Stimulated activated CD4-positive, alpha-beta T cell treated with anti-CD3 and anti-CD28 coated beads, Interleukin-4, amount 100 ng/mL, for 48 hours (primary cell): Measurements from ENCODE around the gene NPHP4.

Experiments
- DNase-seq, 2 donors: peaks; one replicate each; pipeline ENCODE4 v3.0.0-alpha.2; 2020; ENCODE audit warnings: low read depth in 2 of 2

NPHP4 gene

DNA sequence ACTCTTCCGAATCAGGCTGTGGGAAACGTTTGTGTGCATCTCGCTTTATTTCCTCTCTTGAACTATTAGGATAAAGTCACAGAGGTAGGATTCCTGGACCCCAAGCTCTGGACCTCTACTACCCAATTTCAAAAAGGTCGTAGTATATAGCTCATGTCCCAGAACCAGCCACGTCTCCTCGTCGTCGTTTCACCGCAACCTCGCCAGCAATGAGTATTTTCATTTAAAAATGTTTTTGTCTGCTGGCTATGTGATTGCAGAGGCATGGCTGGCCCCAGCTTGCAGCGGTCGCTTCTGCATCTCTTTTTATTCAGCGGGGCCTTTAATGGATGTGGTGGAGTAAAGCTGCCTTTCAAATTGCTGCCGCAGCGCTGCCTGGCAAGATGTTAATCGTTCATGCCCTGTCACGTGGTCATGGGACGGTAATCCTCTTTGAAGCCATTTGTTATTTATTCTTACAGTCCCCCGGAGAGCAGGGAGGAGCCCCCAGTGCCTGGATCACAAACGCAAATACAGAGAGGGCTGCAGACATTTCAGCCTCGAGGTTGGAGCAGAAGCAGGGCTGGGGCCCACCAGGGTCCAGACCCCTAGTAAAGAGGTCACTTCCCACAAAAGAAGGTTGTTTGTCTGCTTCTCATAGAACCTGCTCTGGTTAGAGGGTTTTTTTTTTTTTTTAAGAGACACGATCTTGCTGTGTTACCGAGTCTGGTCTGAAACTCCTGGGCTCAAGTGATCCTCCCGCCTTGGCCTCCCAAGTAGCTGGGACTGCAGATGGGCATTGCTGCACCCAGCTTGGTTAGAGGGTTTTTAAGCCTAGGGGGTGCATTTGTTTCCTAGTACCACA is 11.6 kb upstream of the NPHP4 start:
- no peak for DNase-seq

DNA sequence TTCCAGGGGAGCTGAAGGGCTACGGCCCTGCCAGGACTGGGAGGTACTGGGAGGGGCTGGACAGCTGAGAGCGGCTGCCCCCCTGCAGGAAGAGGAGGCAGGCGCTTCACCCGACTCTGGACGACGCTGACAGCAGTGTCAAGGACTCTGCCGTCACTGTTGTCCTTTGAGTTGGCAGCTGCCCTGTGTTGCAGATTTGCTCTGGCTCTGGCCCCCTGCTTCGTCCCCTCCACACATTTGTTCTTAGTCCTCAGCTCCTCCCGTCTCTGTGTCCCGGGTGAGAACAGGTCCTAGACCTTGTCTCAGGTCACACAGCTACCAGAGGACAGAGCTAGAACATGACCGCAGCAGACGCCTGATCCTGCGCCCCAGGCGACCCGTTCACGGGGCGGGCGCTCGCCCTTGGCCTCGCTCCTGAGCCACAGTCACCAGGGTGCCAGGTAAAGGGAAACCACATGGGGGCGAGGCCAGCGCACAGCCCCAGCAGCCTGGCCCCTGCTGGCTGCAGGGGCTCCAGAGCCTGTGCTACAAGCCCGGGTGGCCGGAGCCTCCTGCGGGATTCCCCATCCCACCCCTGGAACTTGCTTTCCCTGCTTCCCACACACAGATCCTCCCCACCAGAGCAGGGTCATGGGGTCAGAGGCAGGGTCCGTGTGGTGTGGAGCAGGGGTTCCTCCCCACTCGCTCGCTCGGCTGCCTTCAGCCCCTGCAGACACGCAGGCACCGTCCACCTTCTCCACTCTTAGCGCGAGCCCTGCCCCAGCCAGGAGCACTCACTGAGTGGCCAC is 10.7 kb upstream of the NPHP4 start:
- DNase-seq, result no peak

DNA sequence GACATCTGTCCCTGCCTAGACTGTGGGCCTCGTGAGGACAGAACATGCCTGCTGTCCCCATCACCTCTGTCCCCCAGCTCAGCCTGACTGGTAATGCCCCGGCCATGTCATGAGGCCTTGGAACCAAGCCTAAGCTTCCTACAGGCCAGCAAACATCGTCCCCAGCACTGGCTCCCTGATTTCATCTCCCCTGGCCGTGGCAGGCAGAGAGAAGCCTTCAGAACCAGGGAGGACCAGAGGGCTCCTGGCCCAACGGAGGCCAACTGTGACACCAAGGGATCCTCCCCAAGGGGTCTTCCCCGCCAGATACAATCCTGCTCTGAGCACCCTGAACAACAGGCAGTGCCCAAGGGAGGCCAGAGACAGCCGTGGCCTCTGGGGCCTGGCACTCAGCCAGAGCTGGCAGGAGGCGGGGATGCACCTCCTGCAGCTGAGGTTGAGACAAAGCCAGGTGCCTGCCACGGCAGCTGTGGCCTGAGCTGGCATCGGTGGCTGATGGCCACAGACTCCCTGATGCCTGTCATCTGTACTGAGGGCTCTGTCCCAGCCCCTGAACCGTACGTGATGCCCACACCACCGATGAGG is 9.9 kb upstream of the NPHP4 start:
- no peak for DNase-seq

DNA sequence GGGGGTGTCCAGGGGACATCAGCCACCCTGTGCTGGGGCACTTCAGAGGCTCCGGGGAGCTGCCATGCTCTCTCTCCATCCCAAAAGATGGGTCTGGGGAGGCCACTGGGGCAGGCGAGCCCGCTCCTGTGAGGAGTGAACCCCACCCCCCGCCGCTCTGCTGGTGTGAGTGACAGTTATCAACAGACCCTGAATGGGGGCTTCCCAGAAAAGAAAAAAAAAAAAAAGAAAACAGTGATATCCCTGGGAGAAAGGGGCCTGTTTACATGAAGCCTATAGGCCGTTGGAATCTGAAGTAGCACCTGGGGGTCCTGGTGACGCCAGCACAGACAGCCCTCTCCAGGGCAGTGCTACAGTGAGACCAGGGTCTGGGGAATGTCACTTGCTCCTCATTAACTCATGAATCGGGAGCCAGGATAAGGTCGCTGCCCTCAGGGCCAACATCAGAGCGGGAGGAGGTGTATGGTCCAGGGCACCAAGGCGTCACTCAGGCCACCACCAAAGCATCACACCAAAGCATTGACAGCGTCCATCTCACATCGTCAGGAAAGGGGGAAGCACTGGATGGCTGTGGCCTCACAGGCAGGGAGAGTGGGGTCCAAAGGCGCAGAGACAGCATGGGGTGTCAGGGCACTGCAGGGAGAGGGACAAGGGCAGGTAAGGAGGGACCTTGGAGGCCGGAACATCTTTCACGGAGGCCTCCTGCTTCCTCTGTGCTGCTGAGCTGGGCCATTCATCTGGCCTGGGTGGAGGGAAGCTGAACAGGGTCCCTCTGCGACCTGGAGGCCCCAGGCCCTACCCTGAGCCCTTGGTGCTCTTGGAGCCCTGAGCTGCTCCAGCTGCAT is 8.4 kb upstream of the NPHP4 start:
- no peak for DNase-seq

DNA sequence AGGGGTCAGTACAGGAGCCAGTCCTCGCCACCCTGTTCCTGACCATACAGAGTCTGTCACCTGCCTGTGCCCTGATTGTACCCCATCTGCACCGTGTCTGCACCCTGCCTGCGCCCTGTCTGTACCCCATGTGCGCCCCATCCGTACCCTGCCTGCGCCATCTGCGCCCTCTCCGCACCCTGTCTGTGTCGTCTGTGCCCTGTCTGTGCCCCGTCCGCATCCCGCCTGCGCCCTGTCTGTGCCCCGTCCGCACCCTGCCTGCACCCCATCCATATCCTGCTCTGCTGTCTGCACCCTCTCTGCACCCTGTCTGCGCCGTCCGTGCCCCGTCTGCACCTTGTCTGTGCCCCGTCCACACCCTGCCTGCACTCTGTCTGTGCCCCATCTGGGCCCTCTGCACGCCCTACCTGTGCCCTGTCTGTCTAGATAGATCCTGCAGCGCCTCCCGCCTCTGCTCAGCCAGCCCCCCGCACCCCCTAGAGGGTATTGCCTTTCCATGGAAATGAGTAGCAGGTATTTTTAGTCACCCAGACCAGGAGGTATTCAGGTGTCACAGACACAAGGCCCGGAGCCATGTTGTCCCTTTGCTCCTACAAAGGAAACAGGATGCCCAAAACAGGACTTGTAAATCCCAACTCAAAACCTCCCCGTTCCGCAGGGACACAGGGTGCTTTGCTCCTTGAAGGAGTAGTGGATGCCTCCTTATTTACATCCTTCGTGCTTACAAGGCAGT is 7.7 kb upstream of the NPHP4 start:
- DNase-seq, result no peak

DNA sequence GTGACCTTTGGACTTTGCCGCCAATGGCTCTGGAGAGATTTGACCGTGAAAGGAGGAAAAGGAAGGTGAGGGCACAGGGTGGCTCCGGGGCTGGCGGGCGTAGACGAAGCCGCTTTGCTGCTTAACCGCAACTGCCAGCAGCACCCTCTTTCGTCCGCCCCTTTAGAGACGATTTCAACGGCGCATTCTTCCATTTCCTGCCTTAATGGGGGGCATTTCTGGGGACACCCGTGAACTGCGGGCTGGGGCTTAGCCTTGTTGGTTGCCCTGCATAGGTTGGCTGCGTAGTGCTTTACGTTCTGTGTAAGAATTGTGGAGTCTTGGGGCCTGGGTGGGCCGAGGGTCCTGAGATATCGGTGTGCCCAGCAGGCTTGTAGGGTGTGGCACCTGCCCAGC is 6.7 kb upstream of the NPHP4 start:
- no peak for DNase-seq

DNA sequence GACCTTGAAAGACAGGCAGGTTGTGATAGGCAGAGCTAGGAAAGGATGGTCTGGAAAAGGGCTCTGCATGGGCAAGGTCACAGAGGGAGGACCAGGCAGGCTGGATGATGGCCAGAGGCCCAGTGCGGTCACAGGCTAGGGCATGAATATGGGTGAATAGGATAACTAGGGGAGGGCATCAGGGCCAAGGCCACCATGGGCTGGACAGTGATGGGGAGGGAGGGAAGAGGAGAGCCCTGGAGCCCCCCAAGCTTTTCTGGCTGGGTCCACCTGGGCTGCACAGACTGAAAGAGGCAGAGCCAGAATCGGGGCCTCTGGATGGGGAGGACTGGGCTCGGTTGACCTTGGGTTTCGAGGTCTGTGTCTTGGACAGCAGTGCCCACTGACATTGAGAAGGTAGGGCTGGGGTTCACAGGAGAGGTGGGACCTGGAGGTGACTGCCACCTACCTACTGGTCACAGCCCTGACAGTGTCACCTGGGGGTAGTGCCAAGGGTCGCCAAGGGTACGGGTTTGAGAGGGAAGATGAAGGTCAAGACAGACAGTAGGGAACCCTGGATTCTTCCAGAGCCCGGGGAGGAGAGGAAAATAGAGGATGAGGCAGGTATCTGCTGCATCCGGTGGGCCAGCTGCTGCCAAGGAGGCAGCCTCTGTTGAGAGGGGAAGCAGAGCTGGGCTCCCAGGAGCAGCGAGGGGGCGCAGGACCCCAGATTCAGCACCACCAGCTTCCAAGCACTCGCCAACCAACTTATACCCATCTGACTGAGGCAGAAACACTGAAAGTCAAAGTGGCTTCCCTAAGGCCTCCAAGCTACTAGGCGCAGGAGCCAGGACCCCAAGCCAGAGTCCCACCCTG is 6.1 kb upstream of the NPHP4 start:
- DNase-seq, result no peak

DNA sequence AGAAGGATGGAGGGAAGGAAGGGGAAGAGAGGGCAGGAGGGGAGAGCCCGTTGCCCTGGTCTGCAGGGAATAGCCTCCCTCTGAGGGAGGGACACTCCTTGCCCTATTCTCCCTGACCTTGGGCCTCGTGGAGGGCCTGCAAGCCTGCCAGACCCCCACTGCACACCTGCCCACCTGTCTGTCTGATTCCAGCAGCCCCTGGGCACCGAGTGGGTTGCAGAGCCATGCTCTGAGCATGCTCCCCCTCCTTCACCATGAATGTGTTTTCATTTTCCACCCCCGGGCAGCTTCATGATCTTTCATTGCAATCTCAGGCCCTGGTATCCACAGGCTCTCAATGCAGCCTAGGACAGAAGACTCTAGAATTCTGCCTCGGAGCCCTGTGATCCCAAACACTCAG is 5.1 kb upstream of the NPHP4 start:
- DNase-seq, result no peak

DNA sequence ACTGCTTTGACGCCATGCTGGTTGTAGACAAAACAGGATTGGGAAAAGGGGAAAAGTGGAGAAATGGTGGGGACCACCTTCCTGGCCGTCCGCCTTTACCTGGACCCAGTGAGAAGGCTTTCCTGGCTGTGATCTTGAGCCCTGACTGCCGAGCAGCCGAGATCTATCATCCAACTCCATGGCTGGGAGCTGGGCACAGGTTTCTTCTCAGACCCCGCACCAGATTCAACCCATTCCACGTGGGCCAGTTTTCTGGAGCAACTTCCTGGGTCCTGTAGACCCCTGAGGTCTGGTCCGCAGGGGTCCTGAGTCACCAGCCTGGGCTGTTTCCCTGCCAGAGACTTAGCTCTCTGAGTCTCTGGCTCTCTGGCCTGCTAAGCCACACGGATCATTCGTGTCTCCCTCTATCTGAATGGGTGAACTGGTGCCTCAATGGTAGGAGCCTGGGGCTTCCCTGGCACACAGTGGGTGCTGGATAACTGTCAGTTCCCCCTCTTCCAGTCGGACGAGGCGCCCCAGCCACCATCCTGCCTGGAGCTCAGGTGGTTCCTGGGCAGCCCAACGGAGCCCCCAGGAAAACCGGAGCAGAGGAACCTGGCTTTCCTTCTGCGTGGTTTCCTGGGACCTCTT is 4.5 kb upstream of the NPHP4 start:
- DNase-seq, result no peak

DNA sequence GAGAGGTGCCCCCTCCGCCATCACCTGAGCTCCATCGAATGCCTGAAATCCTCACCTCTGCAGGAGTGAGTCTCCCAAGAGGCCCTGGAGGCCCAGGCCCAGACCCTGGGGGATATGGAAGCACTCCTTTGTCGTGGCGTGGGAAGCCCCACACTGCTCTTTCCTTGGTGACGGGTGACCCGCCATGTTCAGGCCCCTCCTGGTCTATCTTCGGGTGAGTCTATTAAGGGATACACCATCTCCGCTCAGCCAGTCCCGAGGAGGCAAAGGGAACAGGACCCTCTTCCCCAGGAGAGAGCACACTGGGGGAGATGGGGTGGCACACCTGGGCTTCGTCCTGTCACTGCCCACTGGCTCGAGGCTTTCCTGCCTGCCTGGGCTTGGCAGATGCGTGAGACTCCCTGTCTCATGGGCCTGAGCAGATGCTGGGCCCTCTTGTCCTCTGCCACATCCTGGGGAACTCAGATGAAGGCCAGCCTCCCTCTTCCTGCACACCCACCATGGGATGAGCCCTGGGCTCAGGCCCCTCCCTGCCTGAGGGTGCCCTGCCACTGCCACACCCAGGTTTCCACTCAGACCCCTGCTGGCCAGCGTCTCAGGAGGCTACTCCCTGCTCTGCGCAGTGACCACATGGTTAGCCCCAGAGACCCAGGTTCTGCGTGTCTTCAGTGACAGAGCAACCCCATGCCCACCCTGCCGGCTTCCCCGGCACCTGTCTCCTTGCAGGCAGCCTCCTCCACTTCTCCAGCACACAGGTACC is 3.8 kb upstream of the NPHP4 start:
- DNase-seq, result no peak

DNA sequence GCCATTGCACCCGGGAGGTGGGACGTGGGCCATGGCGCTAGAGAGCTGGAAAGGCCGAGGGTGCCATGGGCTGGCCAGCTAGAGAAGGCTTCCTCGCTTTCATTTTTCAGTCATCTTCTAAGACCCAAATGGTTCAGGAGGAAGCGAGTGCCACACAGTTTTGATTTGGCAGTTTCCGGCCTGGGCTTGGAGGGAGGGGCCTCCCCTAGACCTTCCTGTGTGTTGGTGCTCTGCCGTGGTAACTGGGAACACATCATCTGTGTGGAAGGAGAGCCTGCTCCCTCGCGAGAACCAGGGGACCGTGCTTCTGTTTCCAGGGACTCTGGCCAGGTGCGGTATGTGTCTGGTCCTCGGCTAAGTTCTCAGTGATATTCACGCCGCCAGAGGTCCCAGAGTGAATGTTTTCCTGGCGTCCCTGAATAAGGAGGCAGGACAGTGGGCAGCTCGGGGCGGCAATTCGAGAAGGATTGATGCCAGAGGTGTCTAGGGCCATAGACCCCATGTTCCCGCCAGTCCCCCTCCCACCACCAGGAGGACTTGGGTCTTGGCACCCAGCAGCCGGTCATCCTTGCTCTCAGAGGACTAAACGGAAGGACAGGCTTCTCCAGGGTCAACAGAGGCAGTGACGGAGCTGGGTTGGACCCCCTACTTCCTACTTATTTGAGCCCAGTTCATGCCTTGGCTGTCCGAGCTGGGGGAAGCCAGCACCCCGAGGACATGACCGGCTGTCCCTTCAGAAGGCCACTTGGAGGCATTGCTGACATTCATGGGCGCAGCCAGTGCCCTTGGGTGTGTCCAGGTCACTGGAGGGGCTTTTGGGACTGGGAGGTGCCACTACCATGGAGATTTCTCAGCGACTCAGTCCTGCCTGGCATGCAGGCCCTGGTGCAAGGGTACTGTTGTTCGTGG is 2.7 kb upstream of the NPHP4 start:
- peak; percentile 16 to 29 for DNase-seq

DNA sequence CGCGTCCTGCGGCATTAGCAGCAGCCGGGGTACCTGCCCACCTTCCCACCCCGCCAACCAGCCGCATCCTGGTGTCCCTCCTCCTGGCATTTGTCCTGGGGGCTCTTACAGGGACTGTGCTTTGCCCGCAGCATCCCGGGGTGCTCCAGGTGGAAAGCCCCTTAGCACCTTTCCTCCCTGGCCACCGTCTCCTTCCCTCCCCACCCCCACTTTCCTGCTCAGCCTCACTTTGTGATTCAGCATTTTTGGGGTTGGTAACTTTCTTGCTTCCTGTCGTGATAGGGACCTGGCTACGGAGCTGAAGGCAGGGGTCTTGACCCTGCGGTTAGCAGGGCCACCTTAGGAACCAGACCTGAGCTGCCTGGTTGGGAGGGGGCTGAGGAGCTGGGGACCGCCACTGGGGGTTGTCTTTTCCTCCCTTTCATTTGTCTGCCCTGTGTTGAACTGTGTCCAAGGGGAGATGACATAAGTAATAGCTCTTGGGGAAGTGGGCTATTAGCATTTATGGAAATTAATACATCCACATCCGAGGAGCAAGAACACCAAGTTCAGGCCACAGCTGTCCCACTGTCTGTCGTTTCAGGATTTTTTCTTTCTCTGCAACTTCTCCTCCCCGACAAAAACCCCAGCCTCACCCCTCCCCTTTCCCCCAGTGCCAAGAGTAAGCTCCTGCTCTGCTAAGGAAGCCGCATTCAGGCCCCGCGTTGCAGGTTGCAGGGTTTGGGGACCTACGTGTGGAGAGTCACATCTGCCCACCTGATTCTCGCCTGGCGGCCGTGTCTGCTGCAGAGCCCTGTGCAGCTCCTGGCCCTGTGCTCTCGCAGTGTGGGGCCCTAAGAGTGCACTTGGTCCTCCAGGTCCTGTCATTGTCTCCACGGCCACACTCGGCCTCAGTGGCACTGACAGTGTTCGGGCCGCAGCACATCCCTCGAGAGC is 1.6 kb upstream of the NPHP4 start:
- DNase-seq, result peak; percentile 8 to 19

DNA sequence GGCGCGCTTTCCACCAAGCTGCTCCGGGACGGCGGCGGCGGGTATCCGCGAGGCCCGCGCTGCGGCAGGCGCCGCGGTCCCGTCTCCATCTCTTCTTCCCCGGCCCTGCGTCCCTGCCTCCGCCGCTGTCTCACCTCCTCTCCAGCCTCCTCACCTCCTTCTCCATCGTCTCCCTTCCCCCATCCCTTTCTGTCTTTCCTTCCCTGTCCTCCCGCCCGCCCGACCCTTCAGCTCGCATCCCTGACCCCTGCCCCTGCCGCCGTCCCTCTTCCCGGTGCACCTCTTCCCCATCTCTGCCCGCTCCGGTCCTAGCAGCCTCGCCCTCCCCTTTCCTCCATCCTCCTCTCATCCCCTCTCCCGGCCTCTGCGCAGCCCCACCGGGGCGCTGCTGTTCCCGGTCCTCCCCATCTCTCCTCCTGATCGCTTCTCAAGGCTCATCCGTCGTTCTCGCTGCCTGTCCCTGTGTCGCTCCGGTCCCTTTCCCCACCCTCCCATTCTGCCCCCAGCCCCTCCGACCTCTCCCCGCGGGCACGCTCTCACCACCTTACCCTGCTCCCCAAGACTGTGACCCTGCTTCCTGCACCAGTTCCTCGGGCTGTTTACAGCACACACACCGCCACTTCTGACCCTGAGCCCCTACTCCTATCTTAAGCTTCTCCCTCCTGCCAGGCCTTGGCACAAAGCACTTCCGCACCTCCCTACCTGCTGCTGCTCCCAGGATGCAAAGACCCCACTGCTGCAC is 760 bp upstream of the NPHP4 start:
- DNase-seq, result peak in 1 of 2 donors; percentile 7

DNA sequence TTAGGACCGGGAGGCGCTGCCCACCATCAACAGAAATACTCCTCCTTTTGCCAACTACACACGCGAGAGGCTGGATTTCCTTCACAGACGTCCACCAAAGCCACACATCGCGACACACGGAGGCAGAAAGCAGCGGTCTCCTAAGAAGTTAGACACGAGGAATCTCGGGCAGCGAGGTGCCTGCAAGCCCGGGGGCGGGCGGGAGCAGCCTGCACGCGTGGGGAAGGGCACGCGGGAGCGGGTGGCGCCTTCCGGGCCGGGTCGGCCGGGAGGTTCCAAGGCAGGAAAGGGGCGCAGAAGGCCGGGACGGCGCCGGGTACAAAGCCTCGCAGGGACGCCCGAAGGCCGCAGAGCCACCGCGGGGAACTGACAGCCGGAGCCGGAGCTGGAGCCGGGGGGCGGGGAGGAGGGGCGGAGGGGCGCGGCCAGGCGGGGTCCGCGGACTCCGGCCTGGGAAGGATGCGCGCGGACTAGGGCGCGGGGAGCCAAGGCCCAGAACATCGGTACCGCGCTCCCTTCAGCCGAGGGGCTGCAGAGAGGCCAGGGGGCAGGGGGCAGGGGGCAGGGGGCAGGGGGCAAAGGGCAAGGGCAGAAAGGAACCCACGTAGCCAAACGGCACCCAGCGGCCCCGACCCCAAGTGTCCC is 722 bp downstream of the NPHP4 start:
- peak in 1 of 2 donors; percentile 23 for DNase-seq

DNA sequence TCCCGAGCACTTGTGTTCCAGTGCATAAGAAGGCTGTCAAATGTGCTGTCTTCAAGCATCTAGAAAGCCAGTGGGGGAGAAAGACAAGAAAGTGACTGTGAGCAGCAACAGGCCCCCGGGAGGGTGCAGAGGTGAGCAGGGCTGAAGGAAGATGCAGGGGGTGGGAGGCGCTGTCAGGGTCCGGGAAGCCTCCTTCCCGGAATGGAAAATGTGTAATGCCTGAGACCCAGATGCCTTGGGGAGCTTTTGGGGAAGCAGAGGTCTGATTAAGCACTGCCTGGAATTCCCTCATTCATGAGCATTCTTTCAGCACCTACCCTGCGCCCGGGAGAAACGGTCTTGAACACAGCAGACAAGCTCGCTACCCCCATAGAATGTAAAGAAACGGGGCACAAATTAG is 1.3 kb downstream of the NPHP4 start:
- DNase-seq, result no peak
